ENCODE data around the gene OR4L1.
"Not testable (repeated sequence)": the region's sequence is repeated elsewhere in the genome, so short reads cannot be mapped to it uniquely, and the experiment has no call there.

OR4L1 gene

DNA sequence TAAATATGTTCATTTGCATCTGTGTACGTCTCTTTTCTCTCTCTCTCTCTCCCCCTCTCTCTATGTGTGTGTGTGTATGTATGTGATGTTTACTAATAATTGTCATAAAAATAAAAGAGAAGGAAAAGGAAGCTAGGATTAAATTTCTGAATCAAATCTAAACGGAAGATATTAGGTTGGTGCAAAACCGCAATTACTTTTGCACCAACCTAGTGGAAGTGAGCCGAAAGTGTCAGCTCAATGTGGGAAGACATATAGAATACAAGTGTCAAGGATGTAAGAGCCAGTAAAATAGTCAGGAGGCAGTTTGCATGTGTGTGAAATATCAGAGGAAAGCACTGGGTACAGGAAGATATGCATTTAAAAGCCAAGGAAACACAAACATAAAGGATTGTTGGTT lies 32.2 kb downstream of the OR4L1 start:
- DNase-seq (ENCODE audit: low read depth): no peak
- no peak overlapping the region for H3K4me3 ChIP-seq (ENCODE audit: low read length)
- TF ChIP-seq, protein P1, sequence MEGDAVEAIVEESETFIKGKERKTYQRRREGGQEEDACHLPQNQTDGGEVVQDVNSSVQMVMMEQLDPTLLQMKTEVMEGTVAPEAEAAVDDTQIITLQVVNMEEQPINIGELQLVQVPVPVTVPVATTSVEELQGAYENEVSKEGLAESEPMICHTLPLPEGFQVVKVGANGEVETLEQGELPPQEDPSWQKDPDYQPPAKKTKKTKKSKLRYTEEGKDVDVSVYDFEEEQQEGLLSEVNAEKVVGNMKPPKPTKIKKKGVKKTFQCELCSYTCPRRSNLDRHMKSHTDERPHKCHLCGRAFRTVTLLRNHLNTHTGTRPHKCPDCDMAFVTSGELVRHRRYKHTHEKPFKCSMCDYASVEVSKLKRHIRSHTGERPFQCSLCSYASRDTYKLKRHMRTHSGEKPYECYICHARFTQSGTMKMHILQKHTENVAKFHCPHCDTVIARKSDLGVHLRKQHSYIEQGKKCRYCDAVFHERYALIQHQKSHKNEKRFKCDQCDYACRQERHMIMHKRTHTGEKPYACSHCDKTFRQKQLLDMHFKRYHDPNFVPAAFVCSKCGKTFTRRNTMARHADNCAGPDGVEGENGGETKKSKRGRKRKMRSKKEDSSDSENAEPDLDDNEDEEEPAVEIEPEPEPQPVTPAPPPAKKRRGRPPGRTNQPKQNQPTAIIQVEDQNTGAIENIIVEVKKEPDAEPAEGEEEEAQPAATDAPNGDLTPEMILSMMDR (IDR thresholded peaks at IDR 0.05; ENCODE audit: insufficient read depth, low read depth, low read length, missing control alignments): no peak

DNA sequence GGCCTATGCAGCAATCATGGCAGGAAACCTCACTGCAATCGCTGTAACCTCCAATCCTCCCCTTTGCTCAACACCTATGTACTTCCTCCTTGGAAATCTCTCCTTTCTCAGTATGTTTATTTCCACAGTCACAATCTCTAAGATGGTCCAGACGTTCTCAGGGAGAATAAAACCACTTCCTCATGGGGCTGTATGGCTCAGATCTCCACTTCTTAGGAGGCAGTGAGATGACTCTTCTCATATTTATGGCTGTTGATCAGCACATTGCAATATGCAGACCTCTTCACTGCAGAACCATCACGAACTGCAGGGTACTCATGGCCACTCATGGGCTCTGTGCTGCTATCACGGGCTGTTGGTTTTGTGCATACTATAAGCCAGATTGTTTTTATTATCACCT lies 33.6 kb downstream of the OR4L1 start:
- TF ChIP-seq, protein P1 (IDR thresholded peaks at IDR 0.05; ENCODE audit: insufficient read depth, low read depth, low read length, missing control alignments): no peak
- no peak for DNase-seq (ENCODE audit: low read depth)

DNA sequence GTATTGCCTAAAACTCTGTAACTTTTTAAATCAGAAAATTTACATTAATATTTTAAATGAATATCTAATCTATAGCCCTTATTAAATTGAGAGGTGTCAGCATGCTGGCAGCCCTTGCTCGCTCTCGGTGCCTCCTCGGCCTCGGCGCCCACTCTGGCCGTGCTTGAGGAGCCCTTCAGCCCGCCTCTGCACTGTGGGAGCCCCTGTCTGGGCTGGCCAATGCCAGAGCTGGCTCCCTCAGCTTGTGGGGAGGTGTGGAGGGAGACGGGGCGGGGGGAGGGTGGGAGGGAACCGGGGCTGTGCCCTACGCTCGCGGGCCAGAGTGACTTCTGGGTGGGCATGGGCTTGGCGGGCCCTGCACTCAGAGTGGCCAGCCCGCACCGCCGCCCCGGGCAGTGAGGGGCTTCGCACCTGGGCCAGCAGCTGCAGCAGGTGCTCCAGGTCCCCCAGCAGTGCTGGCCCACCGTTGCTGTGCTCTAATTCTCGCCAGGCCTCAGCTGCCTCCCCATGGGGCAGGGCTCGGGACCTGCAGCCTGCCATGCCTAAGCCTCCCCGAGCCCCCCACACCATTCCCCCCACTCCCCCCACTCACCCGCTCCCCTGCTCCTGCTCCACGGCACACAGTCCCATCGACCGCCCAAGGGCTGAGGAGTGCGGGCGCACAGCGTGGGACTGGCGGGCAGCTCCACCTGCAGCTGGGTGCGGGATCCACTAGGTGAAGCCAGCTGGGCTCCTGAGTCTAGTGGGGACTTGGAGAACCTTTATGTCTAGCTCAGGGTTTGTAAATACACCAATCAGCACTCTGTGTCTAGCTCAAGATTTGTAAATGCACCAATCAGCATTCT lies 39.3 kb downstream of the OR4L1 start:
- DNase-seq (ENCODE audit: low read depth); H3K4me3 ChIP-seq (ENCODE audit: low read length): not testable (repeated sequence)

More for the DNA sequence above, 33.6 kb downstream of the OR4L1 start:
- H3K4me3 ChIP-seq (ENCODE audit: low read length): no peak overlapping the region

DNA sequence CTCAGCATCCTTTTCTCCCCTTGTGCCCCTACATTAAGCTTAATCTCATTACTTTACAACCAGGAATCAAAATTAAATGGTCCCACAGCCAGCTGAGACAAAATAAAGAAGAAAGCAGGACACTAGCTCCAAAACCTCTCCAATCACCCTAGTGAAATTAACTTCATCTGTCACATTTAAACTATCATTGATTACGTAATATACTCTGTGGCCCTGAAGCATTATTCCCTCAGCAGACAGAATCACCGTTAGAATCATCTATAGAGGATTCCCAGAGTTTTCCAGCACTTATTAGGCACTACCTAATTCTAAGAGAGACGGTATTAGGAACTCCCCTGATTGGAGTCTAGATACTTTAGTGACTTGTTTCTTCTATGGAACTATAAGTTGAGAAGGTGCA lies 50.6 kb downstream of the OR4L1 start, which contains the start of gene OR4K17:
Gene OR4K17 (plus strand): TSS at position 302 of the 400 bp plus-strand sequence. CDS start 6,761 bp downstream, outside the sequence.
- no peak for DNase-seq (ENCODE audit: low read depth)
- no peak within 1 kb of the TSS for H3K4me3 ChIP-seq (ENCODE audit: low read length)
- TF ChIP-seq, protein P1 (IDR thresholded peaks at IDR 0.05; ENCODE audit: insufficient read depth, low read depth, low read length, missing control alignments): no peak

Measured in epithelial cell of esophagus (primary cell).